Kidney (tissue), 14 donors: Measurements from ENCODE around the gene EFNB1. TPM values are rescaled to one million over a fixed set of nuclear protein-coding genes. Genes with fewer than 3 reads are reported as not detected.

ENCODE experiments used
- DNase-seq, 5 donors: peaks; one replicate each; pipeline ENCODE4 v3.0.0-alpha.2; 2013 to 2020
- FAIRE-seq: peaks from 2 replicates; lab custom pipeline; 2012; peaks lifted over from hg19 to GRCh38; lab: Jason Lieb, UNC
- H3K27ac ChIP-seq, 2 donors: one replicate each; pipeline ENCODE4 v1.7.0; 2013; ENCODE audit warnings: low read depth in 2 of 2, low read length in 2 of 2, inconsistent platforms in 1 of 2
- H3K27me3 ChIP-seq: one replicate; pipeline ENCODE4 v1.7.1; 2013; ENCODE audit warnings: low read length, inconsistent platforms; ENCODE audit not compliant: control insufficient read depth, insufficient read depth
- H3K36me3 ChIP-seq, 3 donors: one replicate each; pipeline versions ENCODE4 v1.7.0 to v1.7.1; 2013; ENCODE audit warnings: low read length in 3 of 3, control low read depth in 1 of 3, inconsistent platforms in 1 of 3; ENCODE audit not compliant: insufficient read depth in 3 of 3, control insufficient read depth in 2 of 3
- H3K4me1 ChIP-seq, 3 donors: one replicate each; pipeline versions ENCODE4 v1.7.0 to v1.7.1; 2013; ENCODE audit warnings: low read length in 3 of 3, inconsistent platforms in 1 of 3, low read depth in 1 of 3; ENCODE audit not compliant: control insufficient read depth in 2 of 3, insufficient read depth in 2 of 3
- H3K4me3 ChIP-seq, 3 donors: one replicate each; pipeline versions ENCODE4 v1.7.0 to v1.8.1; 2013; ENCODE audit warnings: low read length in 3 of 3, control low read depth in 1 of 3, inconsistent platforms in 1 of 3
- H3K9ac ChIP-seq, 3 donors: one replicate each; pipeline versions ENCODE4 v1.7.0 to v1.7.1; 2013; ENCODE audit warnings: low read length in 3 of 3, control low read depth in 1 of 3, inconsistent platforms in 1 of 3
- H3K9me3 ChIP-seq, 3 donors: one replicate each; pipeline versions ENCODE4 v1.7.0 to v1.7.1; 2013; ENCODE audit warnings: low read length in 3 of 3, control low read depth in 1 of 3, inconsistent platforms in 1 of 3; ENCODE audit not compliant: control insufficient read depth in 2 of 3, insufficient read depth in 1 of 3
- intact Hi-C: fragments of 100-400 bp; cut with DNase I; formaldehyde crosslinking; loops from one replicate; pipeline ENCODE4 v1.11.1; 2022
- polyA plus RNA-seq: library from polyadenylated mRNA; stranded (reverse); fragments of 350-450 nt; fragmentation: Illumina TruSeq; extraction: RNeasy Lipid Tissue Mini Kit (QIAGEN cat#74804); gene quantifications from one replicate; pipeline ENCODE4 v1.2.3, GENCODE V29; 2014; ENCODE audit warnings: low read depth, low replicate concordance; ENCODE audit not compliant: insufficient read depth
- total RNA-seq: library from RNA; stranded (reverse); fragmentation: NEBNext Ultra II Directional; extraction: Animal tissue kit (Norgen Biotek cat#: 25700); gene quantifications from one replicate; pipeline ENCODE4 v1.2.1, GENCODE V29; 2021
- TF ChIP-seq, protein P1 (sequence below): IDR thresholded peaks from 3 replicates; pipeline ENCODE4 v1.5.1; 2012; ENCODE audit warnings: mild to moderate bottlenecking, moderate library complexity, borderline replicate concordance; ENCODE audit not compliant: insufficient read depth; ENCODE audit errors: extremely low read depth
- donor health status: control.
- donor health status: control.
- donor health status: control.
- donor health status: control.
- donor health status: control.
- donor health status: DM: yes; HTN: yes; CAD: no.
- donor health status: Normal renal cell carcinoma (clear cell type).

The EFNB1 gene
- total and polyA plus RNA-seq, 2 donors from 2014 or later, result 50.6 to 53.0 TPM

DNA sequence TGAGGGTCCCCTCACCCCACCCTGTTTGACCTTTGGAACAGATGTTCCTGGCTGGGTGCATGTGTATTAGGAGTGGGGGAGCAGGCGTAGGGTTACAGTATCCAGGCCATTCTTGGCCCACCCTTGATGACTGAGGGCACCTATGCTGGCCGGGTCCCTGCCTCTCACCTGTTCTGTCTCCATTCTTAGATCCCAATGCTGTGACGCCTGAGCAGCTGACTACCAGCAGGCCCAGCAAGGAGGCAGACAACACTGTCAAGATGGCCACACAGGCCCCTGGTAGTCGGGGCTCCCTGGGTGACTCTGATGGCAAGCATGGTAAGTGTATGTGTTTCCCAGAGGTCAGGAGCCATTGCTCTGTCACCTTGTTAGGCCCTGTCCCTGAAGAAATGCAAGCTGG lies 10.9 kb downstream of the EFNB1 start:
- peaks cover 2 to 11% (median 6%) of the 10 kb centered on the region in 3 donors for H3K36me3 ChIP-seq
- H3K9ac ChIP-seq, result no peak overlapping the region
- peaks cover 0 to 36% (median 19%) of the 10 kb centered on the region in 3 donors for H3K4me1 ChIP-seq
- intact Hi-C loops, result no loop called here
- TF ChIP-seq, protein P1, sequence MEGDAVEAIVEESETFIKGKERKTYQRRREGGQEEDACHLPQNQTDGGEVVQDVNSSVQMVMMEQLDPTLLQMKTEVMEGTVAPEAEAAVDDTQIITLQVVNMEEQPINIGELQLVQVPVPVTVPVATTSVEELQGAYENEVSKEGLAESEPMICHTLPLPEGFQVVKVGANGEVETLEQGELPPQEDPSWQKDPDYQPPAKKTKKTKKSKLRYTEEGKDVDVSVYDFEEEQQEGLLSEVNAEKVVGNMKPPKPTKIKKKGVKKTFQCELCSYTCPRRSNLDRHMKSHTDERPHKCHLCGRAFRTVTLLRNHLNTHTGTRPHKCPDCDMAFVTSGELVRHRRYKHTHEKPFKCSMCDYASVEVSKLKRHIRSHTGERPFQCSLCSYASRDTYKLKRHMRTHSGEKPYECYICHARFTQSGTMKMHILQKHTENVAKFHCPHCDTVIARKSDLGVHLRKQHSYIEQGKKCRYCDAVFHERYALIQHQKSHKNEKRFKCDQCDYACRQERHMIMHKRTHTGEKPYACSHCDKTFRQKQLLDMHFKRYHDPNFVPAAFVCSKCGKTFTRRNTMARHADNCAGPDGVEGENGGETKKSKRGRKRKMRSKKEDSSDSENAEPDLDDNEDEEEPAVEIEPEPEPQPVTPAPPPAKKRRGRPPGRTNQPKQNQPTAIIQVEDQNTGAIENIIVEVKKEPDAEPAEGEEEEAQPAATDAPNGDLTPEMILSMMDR, result no peak
- H3K4me3 ChIP-seq, result no peak overlapping the region
- no peaks in the 10 kb centered on the region for H3K9me3 ChIP-seq
- no peak overlapping the region for H3K27ac ChIP-seq
- DNase-seq (no peak), FAIRE-seq (no peak)
- H3K27me3 ChIP-seq, result no peaks in the 10 kb centered on the region

GRCh38 chrX:68840256-68840655 lies 11.4 kb downstream of the EFNB1 start:
- H3K27me3 ChIP-seq, result no peaks in the 10 kb centered on the region
- DNase-seq, result peak in 1 of 5 donors; percentile 65
- intact Hi-C loops, result no loop called here
- H3K9ac ChIP-seq, result no peak overlapping the region
- H3K4me1 ChIP-seq, result peaks cover 0 to 36% (median 19%) of the 10 kb centered on the region in 3 donors
- no peak overlapping the region for H3K4me3 ChIP-seq
- no peak for FAIRE-seq
- TF ChIP-seq, protein P1, result no peak
- H3K36me3 ChIP-seq, result peaks cover 2 to 11% (median 6%) of the 10 kb centered on the region in 3 donors
- H3K9me3 ChIP-seq, result no peaks in the 10 kb centered on the region
- H3K27ac ChIP-seq, result no peak overlapping the region

GRCh38 chrX:68841251-68842049 lies 12.6 kb downstream of the EFNB1 start:
- H3K9ac ChIP-seq, result no peak overlapping the region
- peaks cover 0 to 36% (median 19%) of the 10 kb centered on the region in 3 donors for H3K4me1 ChIP-seq
- DNase-seq, result no peak
- intact Hi-C loops, result no loop called here
- peaks cover 2 to 11% (median 6%) of the 10 kb centered on the region in 3 donors for H3K36me3 ChIP-seq
- no peak overlapping the region for H3K4me3 ChIP-seq
- no peak for FAIRE-seq
- H3K27ac ChIP-seq, result no peak overlapping the region
- TF ChIP-seq, protein P1, result no peak
- no peaks in the 10 kb centered on the region for H3K27me3 ChIP-seq
- H3K9me3 ChIP-seq, result no peaks in the 10 kb centered on the region
